ENCODE data around the gene PEAR1.

PEAR1 gene

DNA sequence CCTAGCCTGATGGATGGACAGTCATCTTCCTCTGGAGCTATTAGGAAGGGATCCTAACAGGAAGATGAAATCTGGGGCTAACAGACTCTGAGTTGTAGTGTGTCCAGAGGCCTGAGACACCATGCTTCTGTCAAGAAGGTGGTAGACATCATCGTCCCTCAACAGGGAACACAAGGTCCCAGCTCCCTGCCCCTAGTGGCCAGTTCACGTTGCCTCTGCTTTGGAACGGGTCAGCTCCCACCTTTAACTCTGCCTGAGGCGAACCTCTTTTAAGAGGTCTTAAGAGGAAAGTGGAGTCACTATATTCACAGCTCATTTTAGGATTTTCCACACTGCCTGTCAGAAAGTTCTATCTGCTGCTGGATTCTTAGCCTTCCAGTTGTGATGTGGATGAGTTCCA lies 55.2 kb downstream of the PEAR1 start:
- no peak overlapping the region for H3K4me2 ChIP-seq (ENCODE audit: low read length)
- no peak overlapping the region for H3K27ac ChIP-seq (ENCODE audit: low read length)
- H3K4me1 ChIP-seq (ENCODE audit: low read length), result no peaks in the 10 kb centered on the region
- H3K27me3 ChIP-seq (ENCODE audit: low read depth, low read length), result no peaks in the 10 kb centered on the region
- H2AFZ ChIP-seq (ENCODE audit: low read depth, low read length), result no peak overlapping the region
- no peaks in the 10 kb centered on the region for H3K79me2 ChIP-seq (ENCODE audit: low read length)
- H3K36me3 ChIP-seq (replicated peaks; ENCODE audit: low read depth, low read length), result peaks cover 57% of the 10 kb centered on the region
- TF ChIP-seq, protein P1, sequence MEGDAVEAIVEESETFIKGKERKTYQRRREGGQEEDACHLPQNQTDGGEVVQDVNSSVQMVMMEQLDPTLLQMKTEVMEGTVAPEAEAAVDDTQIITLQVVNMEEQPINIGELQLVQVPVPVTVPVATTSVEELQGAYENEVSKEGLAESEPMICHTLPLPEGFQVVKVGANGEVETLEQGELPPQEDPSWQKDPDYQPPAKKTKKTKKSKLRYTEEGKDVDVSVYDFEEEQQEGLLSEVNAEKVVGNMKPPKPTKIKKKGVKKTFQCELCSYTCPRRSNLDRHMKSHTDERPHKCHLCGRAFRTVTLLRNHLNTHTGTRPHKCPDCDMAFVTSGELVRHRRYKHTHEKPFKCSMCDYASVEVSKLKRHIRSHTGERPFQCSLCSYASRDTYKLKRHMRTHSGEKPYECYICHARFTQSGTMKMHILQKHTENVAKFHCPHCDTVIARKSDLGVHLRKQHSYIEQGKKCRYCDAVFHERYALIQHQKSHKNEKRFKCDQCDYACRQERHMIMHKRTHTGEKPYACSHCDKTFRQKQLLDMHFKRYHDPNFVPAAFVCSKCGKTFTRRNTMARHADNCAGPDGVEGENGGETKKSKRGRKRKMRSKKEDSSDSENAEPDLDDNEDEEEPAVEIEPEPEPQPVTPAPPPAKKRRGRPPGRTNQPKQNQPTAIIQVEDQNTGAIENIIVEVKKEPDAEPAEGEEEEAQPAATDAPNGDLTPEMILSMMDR (IDR thresholded peaks at IDR 0.05; ENCODE audit: low read depth, low read length), result no peak; the same call in 1 of the 2 replicates
- no peak for TF ChIP-seq EZH2phosphoT487 (IDR thresholded peaks at IDR 0.05; ENCODE audit: low read depth)
- H3K9me3 ChIP-seq (ENCODE audit: insufficient read depth, low read length), result no peaks in the 10 kb centered on the region
- no peak overlapping the region for H3K9ac ChIP-seq (ENCODE audit: low read length)
- no peak overlapping the region for H3K4me3 ChIP-seq (ENCODE audit: low read length)
- 0 out of 2 replicates have a peak, but pooled peaks cover 4% of the 10 kb centered on the region for H4K20me1 ChIP-seq (ENCODE audit: insufficient read depth, low read length)

DNA sequence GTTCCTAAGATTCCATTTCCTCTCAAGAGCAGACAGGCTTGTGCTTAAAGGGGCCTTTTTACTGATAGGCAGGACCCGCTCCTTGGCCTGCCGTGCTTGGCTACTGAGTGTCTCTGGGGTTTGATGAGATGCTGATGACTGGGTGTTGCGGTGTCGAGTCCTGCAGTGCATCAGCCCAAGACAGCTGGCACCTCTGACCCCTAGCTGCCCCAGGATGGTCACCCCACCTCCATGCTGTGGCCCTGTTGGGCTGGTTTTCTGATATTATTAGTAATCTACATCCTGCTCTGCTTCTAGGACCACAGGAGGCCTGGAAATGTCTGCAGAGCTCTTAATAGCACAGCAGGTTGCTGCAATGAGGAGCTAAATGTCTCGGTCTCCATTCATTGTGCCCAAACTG lies 55.6 kb downstream of the PEAR1 start:
- Histone ChIP-seq H3K79me2 (ENCODE audit: low read length) (no peaks in the 10 kb centered on the region), H3K4me1 (ENCODE audit: low read length) (no peaks in the 10 kb centered on the region), H3K9ac (ENCODE audit: low read length) (no peak overlapping the region), H2AFZ (ENCODE audit: low read depth, low read length) (no peak overlapping the region), H3K27me3 (ENCODE audit: low read depth, low read length) (no peaks in the 10 kb centered on the region), H4K20me1 (ENCODE audit: insufficient read depth, low read length) (0 out of 2 replicates have a peak, but pooled peaks cover 4% of the 10 kb centered on the region), H3K27ac (ENCODE audit: low read length) (no peak overlapping the region), H3K4me3 (ENCODE audit: low read length) (no peak overlapping the region), H3K9me3 (ENCODE audit: insufficient read depth, low read length) (no peaks in the 10 kb centered on the region), H3K4me2 (ENCODE audit: low read length) (no peak overlapping the region), H3K36me3 (replicated peaks; ENCODE audit: low read depth, low read length) (peaks cover 53% of the 10 kb centered on the region)
- TF ChIP-seq, protein P1 (IDR thresholded peaks at IDR 0.05; ENCODE audit: low read depth, low read length), result no peak
- TF ChIP-seq EZH2phosphoT487 (IDR thresholded peaks at IDR 0.05; ENCODE audit: low read depth), result no peak

DNA sequence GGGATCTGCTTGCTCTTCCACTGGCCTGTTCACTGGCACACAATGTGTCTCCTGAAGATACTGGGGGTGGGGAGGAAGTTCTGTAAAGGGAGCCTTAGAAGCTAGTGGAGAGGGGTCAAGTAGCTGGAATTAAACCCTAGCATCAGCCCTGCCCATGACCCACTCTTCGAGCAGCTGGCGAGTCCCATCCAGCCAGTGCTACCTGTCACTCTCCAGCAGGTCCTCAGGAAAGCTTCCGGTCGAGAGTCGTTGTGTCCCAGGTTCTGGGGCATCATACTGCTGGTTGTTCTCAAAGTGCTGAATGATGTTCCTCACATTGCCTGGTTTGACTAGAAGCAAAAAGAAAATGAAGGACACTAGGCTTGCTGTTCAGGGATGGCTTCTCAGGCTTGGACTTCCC lies 57.9 kb downstream of the PEAR1 start:
- no peak overlapping the region for H3K9ac ChIP-seq (ENCODE audit: low read length)
- H3K4me1 ChIP-seq (ENCODE audit: low read length), result no peaks in the 10 kb centered on the region
- H3K4me2 ChIP-seq (ENCODE audit: low read length), result no peak overlapping the region
- no peaks in the 10 kb centered on the region for H3K79me2 ChIP-seq (ENCODE audit: low read length)
- H2AFZ ChIP-seq (ENCODE audit: low read depth, low read length), result no peak overlapping the region
- no peak for TF ChIP-seq EZH2phosphoT487 (IDR thresholded peaks at IDR 0.05; ENCODE audit: low read depth)
- TF ChIP-seq, protein P1 (IDR thresholded peaks at IDR 0.05; ENCODE audit: low read depth, low read length), result no peak
- H3K27me3 ChIP-seq (ENCODE audit: low read depth, low read length), result no peaks in the 10 kb centered on the region
- no peaks in the 10 kb centered on the region for H3K9me3 ChIP-seq (ENCODE audit: insufficient read depth, low read length)
- no peak overlapping the region for H3K27ac ChIP-seq (ENCODE audit: low read length)
- no peak overlapping the region for H3K4me3 ChIP-seq (ENCODE audit: low read length)
- H4K20me1 ChIP-seq (ENCODE audit: insufficient read depth, low read length), result 0 out of 2 replicates have a peak, but pooled peaks cover 4% of the 10 kb centered on the region
- peaks cover 33% of the 10 kb centered on the region for H3K36me3 ChIP-seq (replicated peaks; ENCODE audit: low read depth, low read length)

DNA sequence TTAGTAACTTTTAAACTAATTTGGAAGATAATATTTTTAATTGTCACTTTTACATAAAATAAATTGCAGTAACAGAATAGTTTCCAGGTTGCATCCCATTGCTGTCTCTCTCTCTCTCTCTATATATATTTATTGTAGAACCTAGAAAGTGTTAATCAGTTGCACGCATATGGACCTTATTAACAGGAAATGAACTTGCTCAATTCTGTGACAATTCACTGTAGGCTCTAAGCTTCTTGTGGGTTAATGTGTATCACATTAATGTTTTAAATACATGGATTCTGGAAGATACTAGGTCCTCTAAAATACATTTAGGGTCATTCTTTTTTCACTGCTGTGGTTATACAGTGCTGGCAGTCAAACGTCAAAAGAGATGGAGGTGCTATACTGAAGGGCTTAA lies 60.1 kb downstream of the PEAR1 start:
- Histone ChIP-seq H3K27me3 (ENCODE audit: low read depth, low read length) (no peaks in the 10 kb centered on the region), H3K9me3 (ENCODE audit: insufficient read depth, low read length) (no peaks in the 10 kb centered on the region), H3K36me3 (replicated peaks; ENCODE audit: low read depth, low read length) (peaks cover 30% of the 10 kb centered on the region), H3K9ac (ENCODE audit: low read length) (no peak overlapping the region), H2AFZ (ENCODE audit: low read depth, low read length) (no peak overlapping the region), H3K4me2 (ENCODE audit: low read length) (no peak overlapping the region), H3K4me1 (ENCODE audit: low read length) (no peaks in the 10 kb centered on the region), H4K20me1 (ENCODE audit: insufficient read depth, low read length) (0 out of 2 replicates have a peak, but pooled peaks cover 1% of the 10 kb centered on the region), H3K27ac (ENCODE audit: low read length) (no peak overlapping the region), H3K79me2 (ENCODE audit: low read length) (no peaks in the 10 kb centered on the region), H3K4me3 (ENCODE audit: low read length) (no peak overlapping the region)
- TF ChIP-seq EZH2phosphoT487 (IDR thresholded peaks at IDR 0.05; ENCODE audit: low read depth), result no peak
- TF ChIP-seq, protein P1 (IDR thresholded peaks at IDR 0.05; ENCODE audit: low read depth, low read length), result no peak
